HG02852 (cell line): Measurements from ENCODE around the gene OXT.
"Not testable (repeated sequence)": the region's sequence is repeated elsewhere in the genome, so short reads cannot be mapped to it uniquely, and the experiment has no call there.

ENCODE experiments used
- ATAC-seq: cut with Tn5 transposase; IDR thresholded peaks from one replicate; pipeline ENCODE4 v1.9.1; 2021; ENCODE audit warnings: mild to moderate bottlenecking, moderate library complexity; ENCODE audit not compliant: unreplicated experiment

The OXT gene

DNA sequence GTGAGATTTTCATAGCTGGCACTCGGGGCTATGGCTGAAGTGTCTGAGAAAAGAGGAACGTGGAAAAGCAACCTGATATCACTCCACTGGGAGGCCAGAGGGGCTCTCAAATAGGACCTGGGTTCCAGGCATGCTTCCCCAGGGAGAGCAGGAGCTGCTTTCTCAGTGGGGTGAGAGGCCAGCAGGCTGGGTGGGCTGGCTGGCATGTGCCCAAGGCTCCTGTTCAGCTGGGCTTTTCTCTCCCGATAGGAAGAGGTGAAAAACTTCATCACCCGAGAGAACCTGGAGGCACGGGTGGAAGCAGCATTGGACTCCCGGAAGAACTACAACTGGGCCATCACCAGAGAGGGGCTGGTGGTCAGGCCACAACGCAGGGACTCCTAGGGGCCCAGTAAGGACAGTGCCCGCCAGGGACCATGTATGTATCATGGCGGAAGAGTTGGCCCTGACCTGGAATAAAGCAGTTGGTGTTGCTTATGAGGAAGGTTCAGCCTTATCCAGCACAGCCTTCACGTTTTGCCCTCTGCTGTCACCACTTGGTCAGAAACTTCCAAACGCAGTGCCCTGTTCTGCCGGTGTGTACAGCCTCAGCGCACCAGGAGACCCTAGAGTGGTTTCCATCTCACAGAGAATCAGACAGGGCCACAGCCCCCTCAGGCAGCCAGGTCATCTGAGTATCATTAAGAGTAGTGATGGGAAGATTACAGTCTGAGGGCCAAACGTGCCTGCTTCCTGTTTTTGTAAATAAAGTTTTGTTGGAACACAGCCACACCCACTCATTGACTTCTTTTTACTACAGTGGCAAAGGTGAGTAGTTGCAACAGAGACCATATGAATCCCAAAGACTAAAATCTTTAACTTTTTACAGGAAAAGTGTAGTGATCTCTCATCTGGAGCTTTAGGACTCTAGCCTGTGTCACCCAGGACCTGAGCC is 23.7 kb upstream of the OXT start:
- ATAC-seq, result no peak

DNA sequence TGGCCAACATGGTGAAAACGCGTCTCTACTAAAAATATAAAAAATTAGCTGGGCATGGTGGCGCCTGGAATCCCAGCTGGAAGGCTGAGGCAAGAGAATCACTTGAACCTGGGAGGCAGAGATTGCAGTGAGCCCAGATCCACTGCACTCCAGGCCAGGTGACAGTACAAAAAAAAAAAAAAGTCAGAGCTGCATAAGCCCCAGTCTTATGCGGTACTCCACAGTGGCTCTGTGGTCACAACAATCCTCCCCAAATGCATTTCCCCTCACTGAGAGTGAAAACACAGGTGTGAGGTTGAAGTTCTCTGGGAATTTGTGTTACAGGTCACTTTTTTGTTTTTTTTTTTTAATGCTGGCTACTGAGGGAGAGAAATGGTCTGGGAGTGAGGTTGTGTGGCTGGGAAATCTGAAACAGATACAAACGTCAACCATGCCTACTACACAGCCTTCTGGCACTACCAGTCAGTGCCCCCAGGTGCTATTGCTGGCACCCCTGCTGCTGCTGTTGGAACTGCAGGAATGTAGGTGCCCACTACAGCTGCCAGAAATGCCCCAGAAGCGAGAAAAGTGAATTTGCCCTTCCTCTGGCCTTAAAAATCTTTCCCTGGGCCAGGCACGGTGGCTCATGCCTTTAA is 19.9 kb upstream of the OXT start:
- no peak for ATAC-seq

DNA sequence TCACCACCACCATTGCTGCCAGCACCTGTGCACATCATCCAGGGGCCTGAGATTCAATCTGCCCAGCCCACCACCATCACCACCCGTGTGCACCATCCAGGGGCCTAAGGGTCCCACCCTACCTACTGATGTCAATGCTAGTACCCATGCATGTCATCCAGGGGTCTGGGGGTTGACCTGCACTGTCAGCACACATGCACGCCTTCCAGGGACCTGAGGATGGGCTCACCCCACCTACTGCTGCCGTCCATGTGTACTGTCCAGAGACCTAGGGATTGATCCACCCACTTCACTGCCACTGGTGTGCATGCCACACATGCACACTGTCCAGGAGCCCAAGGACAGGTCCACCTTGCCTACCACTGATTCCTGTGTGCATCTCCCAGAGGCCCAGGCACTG is 11.9 kb upstream of the OXT start:
- ATAC-seq, result no peak

DNA sequence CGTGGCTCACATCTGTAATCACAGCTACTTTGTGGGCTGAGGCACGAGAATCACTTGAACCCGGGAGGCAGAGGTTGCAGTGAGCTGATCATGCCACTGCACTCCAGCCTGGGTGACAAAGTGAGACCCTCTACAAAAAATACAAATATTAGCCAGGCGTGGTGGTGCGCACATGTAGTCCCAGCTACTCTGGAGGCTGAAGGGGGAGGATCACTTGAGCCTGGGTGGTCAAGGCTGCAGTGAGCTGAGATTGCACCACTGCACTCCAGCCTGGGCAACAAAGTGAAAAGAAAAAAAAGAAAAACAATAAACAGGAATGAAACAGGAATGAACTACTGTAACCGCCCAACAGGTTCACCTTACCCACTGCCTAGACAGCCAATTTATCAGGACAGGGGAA is 7.3 kb upstream of the OXT start:
- ATAC-seq, result not testable (repeated sequence)

DNA sequence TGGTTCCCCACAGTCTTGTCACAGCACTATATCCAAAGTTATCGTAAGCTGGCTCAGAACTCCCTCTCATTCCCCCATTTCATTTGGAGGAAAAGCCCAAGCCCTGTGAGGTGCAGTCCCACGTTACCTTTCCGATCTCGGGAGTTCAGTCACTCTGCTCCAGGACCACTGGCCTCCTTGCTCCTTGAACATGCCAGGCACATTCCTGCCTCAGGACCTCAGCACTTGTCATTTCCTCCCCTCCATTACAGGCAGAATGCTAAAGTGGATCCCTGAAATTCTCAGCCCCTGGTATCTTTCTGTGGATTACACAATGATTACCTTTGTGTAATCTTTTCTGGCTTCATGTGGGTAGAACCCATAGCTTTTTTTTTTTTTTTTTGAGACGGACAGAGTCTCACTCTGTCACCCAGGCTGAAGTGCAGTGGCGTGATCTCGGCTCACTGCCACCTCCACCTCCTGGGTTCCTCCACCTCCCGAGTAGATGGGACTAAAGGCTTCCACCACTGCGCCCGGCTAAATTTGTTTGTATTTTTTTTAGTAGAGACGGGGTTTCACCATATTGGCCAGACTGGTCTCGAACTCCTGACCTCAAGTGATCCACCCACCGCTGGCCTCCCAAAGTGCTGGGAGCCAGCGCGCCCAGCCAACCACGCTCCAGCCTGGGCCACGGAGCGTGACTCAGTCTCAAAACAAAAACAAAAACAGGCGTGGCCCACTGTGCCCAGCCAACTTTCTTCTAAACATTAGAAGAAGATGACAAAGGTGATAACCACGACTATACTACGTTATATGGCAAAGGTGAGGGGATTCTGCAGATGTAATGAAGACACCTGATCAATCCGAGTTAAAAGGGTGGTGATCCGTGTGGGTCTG is 4.0 kb upstream of the OXT start:
- no peak for ATAC-seq

DNA sequence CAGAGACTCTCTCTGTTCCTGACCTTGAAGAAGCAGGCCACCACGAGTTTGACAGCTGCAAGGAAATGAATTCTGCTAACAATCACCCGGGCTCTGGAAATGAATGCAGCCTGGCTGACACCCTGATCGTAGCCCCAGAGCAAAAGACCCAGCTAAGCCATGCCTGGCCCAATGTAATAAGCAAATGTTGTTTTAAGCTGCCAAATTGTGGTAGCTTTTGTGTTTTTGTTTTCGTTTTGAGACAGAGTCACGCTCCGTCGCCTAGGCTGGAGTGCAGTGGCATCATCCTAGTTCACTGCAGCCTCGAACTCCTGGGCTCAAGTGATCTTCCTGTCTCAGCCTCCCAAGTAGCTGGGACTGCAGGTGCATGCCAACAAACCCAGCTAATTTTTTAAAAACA is 3.3 kb upstream of the OXT start:
- ATAC-seq, result no peak

DNA sequence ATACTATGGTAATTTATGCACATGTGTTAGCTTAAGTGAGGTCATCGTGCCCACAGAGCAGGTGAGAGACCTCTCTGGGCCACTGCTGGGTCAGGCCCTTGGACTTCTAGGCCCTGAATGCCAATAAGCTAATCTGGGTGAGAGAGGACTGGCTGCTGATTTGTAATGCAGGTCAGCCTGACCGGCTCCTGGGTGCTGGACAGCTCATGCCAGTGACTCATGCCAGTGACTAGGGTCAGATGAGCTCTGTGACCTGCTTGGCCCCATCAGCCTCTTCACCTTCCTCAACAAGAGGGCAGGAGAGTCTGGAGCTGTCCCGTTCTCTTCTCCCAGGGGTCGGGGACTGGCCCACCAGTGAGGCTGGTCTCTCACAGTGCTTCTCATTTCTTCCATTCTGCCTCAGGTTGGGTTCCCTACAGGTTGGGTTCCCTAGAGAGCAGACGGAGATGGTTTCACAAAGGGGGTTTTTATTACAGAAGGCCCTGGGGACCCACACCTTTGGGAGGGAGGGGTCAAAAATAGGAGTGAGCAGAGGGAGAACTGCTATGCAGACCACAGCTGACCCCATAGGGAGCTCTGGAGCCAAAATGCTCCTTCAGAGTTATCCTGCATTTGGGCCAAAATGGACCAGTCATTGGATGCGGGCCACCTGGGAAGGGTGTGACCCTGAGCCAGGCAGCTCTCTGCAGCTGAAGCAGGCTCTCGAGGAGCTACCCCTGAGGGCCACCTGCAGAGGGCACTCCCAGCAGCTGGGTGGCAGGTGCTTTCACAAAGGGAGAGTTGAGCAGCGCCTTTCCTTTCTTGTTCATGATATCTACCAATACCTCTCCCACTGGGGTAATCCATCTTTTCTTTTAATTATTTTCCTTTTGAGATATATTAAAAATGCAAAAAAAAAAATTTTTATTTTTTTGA is 2.2 kb upstream of the OXT start:
- no peak for ATAC-seq

DNA sequence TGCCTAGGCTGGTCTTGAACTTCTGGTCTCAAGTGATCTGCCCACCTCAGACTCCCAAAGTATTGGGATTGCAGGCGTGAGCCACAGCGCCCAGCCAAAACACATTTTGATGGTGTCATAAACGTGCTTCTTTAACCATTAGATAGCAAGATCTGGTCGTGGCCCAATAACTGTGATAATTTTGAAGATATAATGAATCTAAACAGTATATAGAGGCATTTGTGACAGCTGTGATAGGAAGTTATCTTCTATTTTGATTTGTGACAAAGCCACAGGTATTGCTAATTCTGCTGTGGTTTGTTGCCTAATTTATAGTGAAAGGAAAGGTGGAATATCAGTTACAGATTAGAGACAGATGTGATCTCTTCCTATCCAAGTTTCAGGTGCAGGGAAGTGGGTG is 695 bp upstream of the OXT start:
- no peak for ATAC-seq

DNA sequence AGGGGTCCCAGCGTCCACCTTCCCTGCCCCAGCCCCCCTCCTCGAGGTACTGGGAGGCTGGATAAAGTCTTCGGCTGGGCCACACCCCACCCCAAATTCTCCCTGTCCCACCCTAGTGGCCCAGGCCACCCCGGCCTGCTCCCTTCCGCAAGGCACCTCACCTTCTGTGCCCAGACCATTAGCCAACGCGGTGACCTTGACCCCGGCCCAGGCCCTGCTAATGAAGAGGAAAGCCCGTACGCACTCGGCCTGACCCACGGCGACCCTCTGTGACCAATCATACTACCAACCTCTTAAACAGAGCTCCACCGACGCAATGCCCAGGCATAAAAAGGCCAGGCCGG is 182 bp upstream of the OXT start:
- ATAC-seq, result no peak

DNA sequence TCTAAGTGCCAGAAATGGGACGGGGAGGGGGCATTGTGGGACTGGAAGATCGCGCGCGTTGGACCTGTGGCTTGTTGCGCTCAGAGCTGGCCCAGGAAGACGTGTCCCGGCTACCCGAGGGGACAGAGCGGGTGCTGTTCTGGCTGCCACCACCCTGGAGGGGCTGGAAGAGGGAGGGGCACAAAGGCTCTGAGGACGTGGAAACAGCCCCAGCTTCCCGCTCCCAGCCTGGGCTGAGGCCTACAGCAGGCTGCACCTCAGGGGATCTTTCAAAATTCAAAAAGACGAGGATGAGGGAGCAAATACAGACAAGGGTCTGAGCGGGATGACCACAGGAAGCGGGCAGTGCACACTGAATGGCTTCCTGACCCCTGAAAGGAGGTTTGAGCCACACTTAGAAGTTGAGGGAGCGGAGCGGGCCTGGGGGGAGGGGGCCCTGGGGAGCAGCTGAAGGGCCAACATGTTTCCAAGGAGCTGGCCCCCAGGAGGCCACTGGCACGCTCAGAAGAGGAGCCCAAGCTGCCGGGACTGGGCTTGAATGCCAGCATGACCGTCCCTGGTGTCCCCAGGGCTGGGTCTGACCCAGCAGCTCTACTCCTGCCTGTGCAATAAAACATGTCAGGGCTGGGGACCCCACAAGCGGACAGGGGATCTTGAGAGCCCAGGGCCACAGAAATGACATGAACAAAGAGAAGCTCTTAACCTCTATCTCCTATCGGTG is 1.3 kb downstream of the OXT start:
- no peak for ATAC-seq

DNA sequence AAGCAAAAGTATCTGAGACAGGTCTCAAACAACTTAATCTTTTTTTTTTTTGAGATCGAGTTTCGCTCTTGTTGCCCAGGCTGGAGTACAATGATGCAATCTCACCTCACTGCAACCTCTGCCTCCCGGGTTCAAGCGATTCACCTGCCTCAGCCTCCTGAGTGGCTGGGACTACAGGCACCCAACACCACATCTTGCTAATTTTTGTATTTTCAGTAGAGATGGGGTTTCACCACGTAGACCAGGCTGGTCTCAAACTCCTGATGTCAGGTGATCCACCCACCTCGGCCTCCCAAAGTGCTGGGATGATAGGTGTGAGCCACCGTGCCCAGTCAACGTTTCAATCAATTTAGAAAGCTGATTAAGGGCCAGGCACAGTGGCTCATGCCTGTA is 1.8 kb downstream of the OXT start:
- ATAC-seq, result not testable (repeated sequence)

DNA sequence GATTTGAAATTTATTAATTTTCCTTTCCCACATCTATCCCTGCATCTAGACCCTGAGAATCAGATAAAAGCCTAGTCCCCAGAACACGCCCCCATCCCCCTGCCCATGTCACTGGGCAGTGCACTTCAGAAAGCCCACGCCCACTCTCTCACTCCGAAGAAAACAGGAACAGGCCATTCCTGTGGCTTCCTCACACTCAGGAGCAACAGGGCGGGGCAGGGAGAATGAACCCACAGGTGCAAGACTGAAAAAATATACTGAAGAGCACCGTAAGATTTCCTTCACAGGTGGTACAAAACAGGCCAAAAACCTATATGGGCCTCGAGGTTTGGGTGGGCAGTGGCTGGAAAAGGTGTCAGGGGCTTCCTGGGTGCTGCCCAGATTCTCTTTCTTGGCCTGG is 3.4 kb downstream of the OXT start:
- no peak for ATAC-seq

DNA sequence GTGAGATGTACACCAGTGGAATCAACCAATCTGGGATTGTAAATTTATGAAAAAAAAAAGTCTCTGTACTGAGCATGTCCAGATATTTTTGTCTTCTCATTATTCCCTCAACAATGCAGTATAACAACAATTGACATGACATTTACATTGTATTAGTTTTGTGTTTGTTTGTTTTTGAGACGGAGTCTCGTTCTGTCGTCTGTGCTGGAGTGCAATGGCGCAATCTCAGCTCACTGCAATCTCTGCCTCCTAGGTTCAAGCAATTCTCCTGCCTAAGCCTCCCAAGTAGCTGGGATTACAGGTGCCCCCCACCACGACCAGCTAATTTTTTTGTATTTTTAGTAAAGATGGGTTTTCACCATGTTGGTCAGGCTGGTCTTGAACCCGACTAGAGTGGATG is 3.9 kb downstream of the OXT start:
- ATAC-seq, result not testable (repeated sequence)

DNA sequence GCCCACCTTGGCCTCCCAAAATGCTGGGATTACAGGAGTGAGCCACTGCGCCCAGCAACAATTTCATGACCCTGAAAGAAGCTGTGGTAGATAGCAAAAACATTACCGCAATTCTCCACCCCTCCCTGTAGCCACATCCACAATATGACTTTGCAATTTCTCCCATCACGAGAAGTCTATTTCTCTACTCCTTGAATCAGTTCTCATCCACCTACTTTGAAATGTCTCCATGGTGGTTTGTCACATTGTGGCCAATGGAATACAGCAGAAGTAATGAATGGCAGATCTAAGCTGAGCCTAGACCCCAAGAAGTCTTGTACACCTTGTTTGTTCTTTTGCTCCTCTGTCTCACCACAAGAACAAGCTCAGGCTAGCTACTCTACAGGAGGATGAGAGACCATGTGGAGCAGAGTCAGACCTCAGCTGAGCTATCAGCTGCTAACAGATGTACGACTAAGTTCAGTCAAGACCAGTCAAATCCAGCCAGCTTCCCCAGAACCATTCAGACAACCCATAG is 6.3 kb downstream of the OXT start:
- no peak for ATAC-seq

DNA sequence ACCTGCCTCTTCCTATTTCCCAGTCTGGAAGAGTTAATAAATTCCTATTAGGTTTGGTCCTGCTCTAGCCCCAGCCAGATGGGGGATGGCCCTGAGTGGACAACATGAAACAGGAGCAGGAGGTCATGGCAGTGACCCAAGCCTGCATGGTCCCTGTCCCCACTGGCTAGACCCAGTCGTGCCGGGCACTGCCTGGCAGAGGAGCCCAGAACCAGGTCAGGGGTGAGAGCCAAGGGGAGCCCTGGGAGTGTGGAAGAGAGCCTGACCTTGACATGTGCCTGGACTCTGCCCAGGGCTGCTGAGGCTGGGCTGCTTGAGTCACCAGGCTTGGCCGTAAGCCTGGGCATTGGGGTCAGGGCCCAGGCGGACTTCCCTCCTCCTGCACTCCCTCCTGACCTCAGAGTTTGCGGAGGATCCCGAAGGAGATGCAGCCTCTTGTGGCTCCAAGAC is 9.5 kb downstream of the OXT start:
- ATAC-seq, result no peak

DNA sequence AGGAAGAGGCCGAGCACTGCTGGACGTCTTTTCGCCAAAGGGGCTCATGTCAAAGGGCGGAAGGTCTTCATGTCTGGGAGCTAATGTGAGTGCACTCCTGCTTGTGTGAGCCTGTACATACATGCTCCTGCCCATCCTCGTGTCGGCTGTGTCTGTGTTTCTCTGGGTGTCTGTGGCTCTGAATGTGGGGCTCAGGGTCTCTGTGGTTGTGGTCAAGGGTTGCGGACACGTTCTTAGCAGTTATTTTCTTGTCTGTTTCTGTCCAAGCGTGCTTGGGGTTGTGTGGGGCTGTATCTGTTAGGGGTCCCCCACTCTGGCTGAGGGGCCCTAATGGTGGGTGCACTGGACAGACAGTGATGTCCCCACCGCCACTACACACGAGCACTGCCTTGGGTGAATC is 10.2 kb downstream of the OXT start:
- ATAC-seq, result no peak

DNA sequence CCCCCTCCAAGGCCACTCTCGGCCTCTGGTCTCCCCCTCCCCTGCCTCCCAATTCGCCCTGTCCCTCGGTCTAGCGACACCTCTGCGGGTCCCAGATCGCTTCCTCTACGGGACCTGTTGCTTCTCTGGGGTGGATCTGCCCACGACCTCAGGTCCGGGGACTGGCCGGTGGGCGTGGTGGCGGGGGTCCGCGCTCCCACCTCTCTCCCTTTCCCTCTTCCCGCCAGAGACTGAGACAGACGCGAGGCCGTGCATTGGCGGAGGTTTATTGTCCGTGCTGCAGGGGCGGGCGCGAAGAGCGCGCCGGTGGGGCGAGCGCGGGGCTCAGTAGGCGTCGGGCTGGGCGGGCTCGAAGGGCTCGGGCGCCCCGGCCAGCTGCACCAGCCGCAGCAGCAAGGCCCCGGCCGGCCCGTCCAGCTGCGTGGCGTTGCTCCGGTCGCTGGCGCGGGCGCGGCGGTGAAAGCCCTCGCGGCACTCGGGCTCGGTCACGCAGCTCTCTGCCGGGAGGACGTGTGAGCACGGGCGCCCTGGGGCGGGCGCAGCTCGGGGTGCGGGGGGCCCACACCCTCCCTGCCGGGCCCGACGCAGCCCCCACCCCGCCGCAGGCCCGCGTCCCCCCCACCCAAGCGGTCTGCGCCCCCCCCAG is 11.0 kb downstream of the OXT start:
- no peak for ATAC-seq

DNA sequence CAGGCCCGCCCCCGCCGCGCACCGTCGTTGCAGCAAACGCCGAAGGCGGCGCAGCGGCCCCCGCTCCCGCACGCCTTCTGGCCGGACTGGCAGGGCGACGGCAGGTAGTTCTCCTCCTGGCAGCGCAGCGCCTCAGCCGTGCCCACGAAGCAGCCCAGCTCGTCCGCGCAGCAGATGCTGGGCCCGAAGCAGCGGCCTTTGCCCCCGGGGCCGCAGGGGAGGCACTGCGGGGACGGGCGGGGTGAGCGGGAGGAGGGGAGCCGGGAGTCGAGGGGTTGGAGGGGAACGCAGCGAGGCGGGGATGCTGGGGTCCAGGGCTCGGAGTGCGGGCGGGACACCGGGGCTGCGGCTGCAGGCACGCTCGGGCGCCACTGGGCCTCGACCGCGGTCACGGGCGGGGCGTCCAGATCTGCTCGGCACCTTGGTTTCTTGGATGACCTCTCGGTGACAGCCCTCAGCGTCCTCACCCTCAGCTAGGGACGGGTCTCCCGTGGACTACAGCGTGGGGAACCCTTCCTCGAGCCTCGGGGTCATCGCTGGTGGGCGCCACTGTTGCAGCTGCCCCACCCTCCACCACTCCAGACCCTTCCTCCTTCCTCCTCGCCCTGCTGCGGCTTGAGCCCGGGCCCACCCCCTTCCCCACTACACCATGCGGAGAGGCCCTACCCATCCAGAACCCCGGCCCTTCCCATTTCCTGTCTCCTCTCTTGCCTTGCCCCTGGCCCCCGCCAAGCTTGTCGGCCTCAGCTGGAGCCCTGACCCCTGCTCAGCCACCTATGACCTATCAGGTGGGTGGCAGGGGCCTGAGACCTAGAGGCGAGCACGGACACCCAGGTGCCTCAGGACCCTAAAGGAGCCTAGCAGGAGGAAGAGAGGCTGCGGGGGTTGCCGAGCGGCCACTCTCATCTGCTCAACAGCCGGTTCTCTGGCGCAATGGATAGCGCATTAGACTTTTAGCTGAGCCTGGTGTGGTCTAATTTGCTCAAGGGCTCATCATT is 11.8 kb downstream of the OXT start:
- ATAC-seq, result no peak
